CD14-positive monocyte (primary cell): ENCODE data around the gene FNDC3B. TPM values are rescaled to one million over a fixed set of nuclear protein-coding genes. Genes with fewer than 3 reads are reported as not detected.
A peak's percentile ranks its signal among the peaks of the same experiment; 100 is the strongest.

ENCODE experiments used
- DNase-seq, 3 donors: peaks; one replicate each; pipeline ENCODE4 v3.0.0-alpha.2; 2011 to 2022
- H2AFZ ChIP-seq: 2 replicates; pipeline ENCODE4 v1.6.0; 2012; ENCODE audit warnings: mild to moderate bottlenecking, low read depth, low read length, inconsistent platforms; ENCODE audit not compliant: insufficient read depth, poor library complexity, severe bottlenecking
- H3K27ac ChIP-seq, 2 donors: 1 replicate in 1 of 2; 2 replicates in 1 of 2; pipeline ENCODE4 v1.5.1; 2012 to 2013; ENCODE audit warnings: low read length in 2 of 2, control low read depth in 1 of 2, inconsistent platforms in 1 of 2, low read depth in 1 of 2, mild to moderate bottlenecking in 1 of 2
- H3K27me3 ChIP-seq, 2 donors: one replicate each; pipeline versions ENCODE4 v1.6.0 to v1.6.1; 2011 to 2013; ENCODE audit warnings: low read length in 2 of 2; ENCODE audit not compliant: control insufficient read depth in 2 of 2, insufficient read depth in 2 of 2
- H3K36me3 ChIP-seq, 2 donors: replicated peaks in 1 of 2; 1 replicate in 1 of 2; 2 replicates in 1 of 2; pipeline versions ENCODE4 v1.5.1 to v1.6.1; 2012 to 2013; ENCODE audit warnings: low read length in 2 of 2, control low read depth in 1 of 2, inconsistent platforms in 1 of 2, mild to moderate bottlenecking in 1 of 2; ENCODE audit not compliant: insufficient read depth in 2 of 2, control insufficient read depth in 1 of 2
- H3K4me1 ChIP-seq, 2 donors: 1 replicate in 1 of 2; 2 replicates in 1 of 2; pipeline versions ENCODE4 v1.5.1 to v1.6.1; 2012 to 2013; ENCODE audit warnings: low read length in 2 of 2, control low read depth in 1 of 2, inconsistent platforms in 1 of 2, mild to moderate bottlenecking in 1 of 2, moderate library complexity in 1 of 2; ENCODE audit not compliant: insufficient read depth in 2 of 2, control insufficient read depth in 1 of 2
- H3K4me2 ChIP-seq: replicated peaks from 2 replicates; pipeline ENCODE3; 2012; ENCODE audit warnings: low read length, moderate library complexity, mild to moderate bottlenecking; ENCODE audit not compliant: poor library complexity, severe bottlenecking; ENCODE audit errors: extremely low read depth
- H3K4me3 ChIP-seq, 3 experiments: fragments of 200-600 bp in 1 of 3; sonication (generic) in 1 of 3; replicated peaks in 1 of 3; 1 replicate in 2 of 3; 2 replicates in 1 of 3; pipeline ENCODE4 v1.5.1; 2011 to 2013; ENCODE audit warnings: low read length in 3 of 3, mild to moderate bottlenecking in 3 of 3, control low read depth in 2 of 3, low read depth in 2 of 3, inconsistent platforms in 1 of 3, moderate library complexity in 1 of 3
- H3K79me2 ChIP-seq: 2 replicates; pipeline ENCODE4 v1.6.0; 2012; ENCODE audit warnings: mild to moderate bottlenecking, control low read depth, inconsistent platforms, low read length, moderate library complexity; ENCODE audit not compliant: insufficient read depth
- H3K9ac ChIP-seq: 2 replicates; pipeline ENCODE4 v1.6.0; 2017; ENCODE audit warnings: low read length, mild to moderate bottlenecking; ENCODE audit not compliant: insufficient read depth, poor library complexity, severe bottlenecking
- H3K9me3 ChIP-seq, 2 donors: replicated peaks in 1 of 2; 1 replicate in 1 of 2; 2 replicates in 1 of 2; pipeline versions ENCODE4 v1.5.1 to v1.6.1; 2012 to 2013; ENCODE audit warnings: low read length in 2 of 2, control low read depth in 1 of 2; ENCODE audit not compliant: control insufficient read depth in 1 of 2, insufficient read depth in 1 of 2
- H4K20me1 ChIP-seq: 2 replicates; pipeline ENCODE4 v1.6.0; 2012; ENCODE audit warnings: mild to moderate bottlenecking, low read length, control low read depth, moderate library complexity; ENCODE audit not compliant: insufficient read depth
- H3K27ac Mint-ChIP-seq, 7 donors: one replicate each; pipeline ENCODE4 v1.8.0; 2020; ENCODE audit warnings: mild to moderate bottlenecking in 7 of 7, mixed read lengths in 7 of 7, moderate library complexity in 6 of 7, inconsistent platforms in 2 of 7
- H3K27me3 Mint-ChIP-seq, 3 donors: one replicate each; pipeline ENCODE4 v1.8.0; 2021 to 2022; ENCODE audit warnings: low read depth in 3 of 3, mild to moderate bottlenecking in 3 of 3, mixed read lengths in 3 of 3, moderate library complexity in 3 of 3, inconsistent platforms in 1 of 3
- H3K36me3 Mint-ChIP-seq, 2 donors: one replicate each; pipeline ENCODE4 v1.8.0; 2020; ENCODE audit warnings: mixed read lengths in 2 of 2, inconsistent platforms in 1 of 2, mild to moderate bottlenecking in 1 of 2
- H3K4me1 Mint-ChIP-seq: one replicate; pipeline ENCODE4 v1.8.0; 2020; ENCODE audit warnings: mild to moderate bottlenecking, mixed read lengths
- H3K4me3 Mint-ChIP-seq, 2 donors: one replicate each; pipeline ENCODE4 v1.8.0; 2020; ENCODE audit warnings: mild to moderate bottlenecking in 2 of 2, mixed read lengths in 2 of 2, moderate library complexity in 1 of 2
- H3K9me3 Mint-ChIP-seq, 7 donors: one replicate each; pipeline ENCODE4 v1.8.0; 2020 to 2022; ENCODE audit warnings: mixed read lengths in 7 of 7, mild to moderate bottlenecking in 6 of 7, moderate library complexity in 6 of 7, inconsistent platforms in 2 of 7
- CTCF ChIP-seq: fragments of 200-600 bp; IDR thresholded peaks from one replicate; pipeline ENCODE4 v1.8.0; 2022; ENCODE audit warnings: antibody characterized with exemption, mild to moderate bottlenecking
- WGBS: methylation state at CpG from one replicate; pipeline ENCODE4 v1.1.5; 2013; ENCODE audit warnings: missing lambda C conversion rate; ENCODE audit not compliant: insufficient coverage; 5-methylcytosine and 5-hydroxymethylcytosine counted together
- intact Hi-C, 2 donors: fragments of 100-400 bp; cut with micrococcal nuclease; formaldehyde crosslinking; loops; one replicate each; pipeline versions ENCODE4 v1.15.0 to v1.15.1; 2023
- polyA plus RNA-seq, 3 donors: library from polyadenylated mRNA; depleted of rRNA in 1 of 3; unstranded in 2 of 3; stranded (reverse) in 1 of 3; fragments of 300-500 nt in 2 of 3; fragments of >200 nt in 1 of 3; fragmentation: Illumina TruSeq in 2 of 3; gene quantifications; 1 replicate in 2 of 3; 2 replicates in 1 of 3; pipeline ENCODE4 v1.2.3, GENCODE V29; 2012 to 2021

The FNDC3B gene
- polyA plus RNA-seq, 3 donors = 19.6 to 36.1 (median 25.7) TPM

DNA sequence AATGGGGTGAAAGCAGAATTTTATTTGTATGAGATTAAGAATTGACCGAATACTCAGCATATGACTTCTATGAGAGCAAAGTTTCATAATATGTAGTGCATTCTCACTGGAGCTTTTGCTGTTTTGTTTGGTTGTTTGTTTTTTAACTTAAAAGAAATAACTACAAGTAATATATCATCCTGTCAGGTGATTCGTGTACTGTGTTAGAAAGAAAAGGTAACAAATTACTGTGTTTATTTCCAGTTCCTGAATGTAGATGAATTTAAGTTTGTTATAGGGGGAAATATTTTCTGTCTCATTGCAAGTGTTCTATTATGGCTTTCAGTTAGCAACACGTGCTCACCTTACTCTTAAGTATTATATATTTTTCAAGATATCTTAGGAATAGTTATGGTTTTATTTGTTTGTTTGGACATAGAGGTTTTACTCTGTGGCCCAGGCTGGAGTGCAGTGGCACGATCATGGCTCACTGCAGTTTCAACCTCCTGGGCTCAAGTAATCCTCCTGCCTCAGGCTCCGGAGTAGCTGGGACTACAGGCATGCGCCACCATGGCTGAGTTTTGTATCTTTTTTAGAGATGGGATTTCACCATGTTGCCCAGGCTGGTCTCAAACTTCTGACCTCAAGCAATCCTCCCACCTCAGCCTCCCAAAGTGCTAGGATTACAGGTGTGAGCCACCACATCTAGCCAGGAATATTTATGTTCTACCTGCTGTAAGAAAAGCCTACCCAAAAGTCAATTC is 125.4 kb downstream of the FNDC3B start:
- peaks cover 0 to 4% of the 10 kb centered on the region in 2 donors for H3K36me3 ChIP-seq
- no peak overlapping the region for H2AFZ ChIP-seq
- no peak overlapping the region for H3K4me2 ChIP-seq
- intact Hi-C loops = loop anchor here in 1 of 2 donors (5.0 kb wide), 1 partner anchor 37 kb away; no protein-coding TSS in a partner anchor
- no peak overlapping the region for H3K9ac ChIP-seq
- Mint-ChIP-seq H3K36me3 (peaks cover 14 to 15% of the 10 kb centered on the region in 2 donors), H3K4me1 (peaks cover 33% of the 10 kb centered on the region), H3K9me3 (no peaks in the 10 kb centered on the region), H3K4me3 (no peak overlapping the region), H3K27me3 (no peaks in the 10 kb centered on the region), H3K27ac (peak overlapping the region in 3 of 7 donors; percentile 38 to 82 (median 73))
- H3K79me2 ChIP-seq = peaks cover 100% of the 10 kb centered on the region
- WGBS = 100% methylated on average over 1 of the region's 6 CpGs
- H3K27me3 ChIP-seq = no peaks in the 10 kb centered on the region
- no peak overlapping the region for H3K4me3 ChIP-seq
- no peak for TF ChIP-seq CTCF
- H3K4me1 ChIP-seq = peaks cover 20 to 24% of the 10 kb centered on the region in 2 donors
- H4K20me1 ChIP-seq = peaks cover 87% of the 10 kb centered on the region
- H3K9me3 ChIP-seq = no peaks in the 10 kb centered on the region
- no peak overlapping the region for H3K27ac ChIP-seq
- no peak for DNase-seq

- intact Hi-C loops = no loop called here
These were observed 126.9 kb downstream of the FNDC3B start for GRCh38 chr3:172166261-172166660.

More at GRCh38 chr3:172166261-172166660, 126.9 kb downstream of the FNDC3B start:
- Mint-ChIP-seq H3K27me3 (peaks cover 0 to 1% (median 0%) of the 10 kb centered on the region in 3 donors), H3K4me1 (peaks cover 24% of the 10 kb centered on the region), H3K36me3 (peaks cover 17 to 23% of the 10 kb centered on the region in 2 donors), H3K9me3 (no peaks in the 10 kb centered on the region), H3K4me3 (no peak overlapping the region), H3K27ac (peak overlapping the region in 3 of 7 donors; percentile 8 to 64 (median 37))
- no peak for DNase-seq
- no peak overlapping the region for H3K4me2 ChIP-seq
- WGBS = 100% methylated on average over 4 of the region's 6 CpGs
- peaks cover 12% of the 10 kb centered on the region in 2 donors for H3K4me1 ChIP-seq
- no peak overlapping the region for H3K9ac ChIP-seq
- H3K36me3 ChIP-seq = peaks cover 3 to 11% of the 10 kb centered on the region in 2 donors
- no peaks in the 10 kb centered on the region for H3K27me3 ChIP-seq
- peaks cover 89% of the 10 kb centered on the region for H4K20me1 ChIP-seq
- no peaks in the 10 kb centered on the region for H3K9me3 ChIP-seq
- no peak for TF ChIP-seq CTCF
- H3K79me2 ChIP-seq = peaks cover 100% of the 10 kb centered on the region
- H2AFZ ChIP-seq = no peak overlapping the region
- no peak overlapping the region for H3K4me3 ChIP-seq
- peak overlapping the region in 1 of 2 donors; percentile 55 for H3K27ac ChIP-seq
